Loucy (cell line): ENCODE data around the gene SPANXC.
"Not testable (repeated sequence)": the region's sequence is repeated elsewhere in the genome, so short reads cannot be mapped to it uniquely, and the experiment has no call there.

Experiments
- CTCF ChIP-seq: fragments of 200-600 bp; sonication (generic); conservative IDR thresholded peaks from 2 replicates; pipeline ENCODE4 v1.5.1; 2014; ENCODE audit warnings: mild to moderate bottlenecking, antibody characterized with exemption, low read length
- EZH2phosphoT487 ChIP-seq: fragments of 200-600 bp; IDR thresholded peaks from 2 replicates; pipeline ENCODE4 v1.6.1; 2018; ENCODE audit warnings: antibody characterized with exemption, mild to moderate bottlenecking, moderate library complexity, borderline replicate concordance

GRCh38 chrX:141242417-141242816 is at the start of gene SPANXC:
- TF ChIP-seq CTCF, EZH2phosphoT487: not testable (repeated sequence)
